Measurements from ENCODE around the gene CFAP45. TPM values are rescaled to one million over a fixed set of nuclear protein-coding genes. Genes with fewer than 3 reads are reported as not detected.

CFAP45 gene
- total RNA-seq, result 1 to 10 TPM; 1.2 to 2.8 TPM

DNA sequence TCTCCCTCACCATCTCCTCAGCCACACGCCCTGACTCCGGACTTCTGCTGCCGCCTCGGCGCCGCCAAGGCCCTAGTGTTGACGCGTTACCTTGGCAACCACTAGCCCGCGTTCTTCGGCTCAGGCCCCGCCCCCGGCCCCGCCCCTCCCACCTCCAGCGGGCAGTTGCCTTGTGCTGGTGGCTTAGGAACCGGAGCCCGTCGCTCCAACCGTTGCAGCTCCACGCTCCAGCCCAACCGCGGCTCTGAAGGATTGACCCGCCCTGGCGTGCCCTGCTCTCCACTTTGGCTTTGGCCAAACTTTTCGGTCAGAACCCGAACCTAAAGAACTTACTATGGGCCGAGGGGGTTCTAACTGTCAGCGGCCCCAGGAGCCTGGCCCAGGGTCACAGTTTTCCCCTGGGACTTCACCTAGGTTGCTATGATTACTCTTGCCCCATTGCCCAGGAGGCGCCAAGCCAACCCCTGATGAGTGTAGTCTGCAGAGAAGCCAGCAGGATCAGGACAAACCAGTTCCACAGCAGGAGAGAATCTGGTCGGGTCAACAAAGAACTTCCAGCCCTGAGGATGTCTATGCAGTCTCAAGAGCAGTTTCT, at the start of gene CFAP45:
Gene CFAP45 (minus strand): TSS at position 80 of the 595 bp plus-strand sequence. CDS start 67 bp downstream, at position 13.
- Mint-ChIP-seq H3K9me3 (no peaks in the 10 kb centered on the region), H3K36me3 (no peaks in the 10 kb centered on the region), H3K27ac (peak within 1 kb of the TSS in 1 of 2 donors; percentile 32)
- DNase-seq (ENCODE audit: low spot score in 2 of 2) (no peak), ATAC-seq (peak in 1 of 2 donors; percentile 58)

GRCh38 chr1:159949123-159949522, 49.2 kb upstream of the CFAP45 start:
- Mint-ChIP-seq H3K9me3 (no peaks in the 10 kb centered on the region), H3K36me3 (no peaks in the 10 kb centered on the region), H3K27ac (no peak overlapping the region)
- no peak for ATAC-seq
- DNase-seq (ENCODE audit: low spot score in 2 of 2), result no peak

- ATAC-seq (no peak), DNase-seq (ENCODE audit: low spot score in 2 of 2) (no peak)
- H3K36me3 Mint-ChIP-seq, result no peaks in the 10 kb centered on the region
- H3K27ac Mint-ChIP-seq, result no peak overlapping the region
- no peaks in the 10 kb centered on the region for H3K9me3 Mint-ChIP-seq
Measured at GRCh38 chr1:159947942-159948341, 48.0 kb upstream of the CFAP45 start.

GRCh38 chr1:159946242-159947187, 46.5 kb upstream of the CFAP45 start:
- no peaks in the 10 kb centered on the region for H3K36me3 Mint-ChIP-seq
- no peak overlapping the region for H3K27ac Mint-ChIP-seq
- H3K9me3 Mint-ChIP-seq, result no peaks in the 10 kb centered on the region
- DNase-seq (ENCODE audit: low spot score in 2 of 2) (no peak), ATAC-seq (no peak)

DNA sequence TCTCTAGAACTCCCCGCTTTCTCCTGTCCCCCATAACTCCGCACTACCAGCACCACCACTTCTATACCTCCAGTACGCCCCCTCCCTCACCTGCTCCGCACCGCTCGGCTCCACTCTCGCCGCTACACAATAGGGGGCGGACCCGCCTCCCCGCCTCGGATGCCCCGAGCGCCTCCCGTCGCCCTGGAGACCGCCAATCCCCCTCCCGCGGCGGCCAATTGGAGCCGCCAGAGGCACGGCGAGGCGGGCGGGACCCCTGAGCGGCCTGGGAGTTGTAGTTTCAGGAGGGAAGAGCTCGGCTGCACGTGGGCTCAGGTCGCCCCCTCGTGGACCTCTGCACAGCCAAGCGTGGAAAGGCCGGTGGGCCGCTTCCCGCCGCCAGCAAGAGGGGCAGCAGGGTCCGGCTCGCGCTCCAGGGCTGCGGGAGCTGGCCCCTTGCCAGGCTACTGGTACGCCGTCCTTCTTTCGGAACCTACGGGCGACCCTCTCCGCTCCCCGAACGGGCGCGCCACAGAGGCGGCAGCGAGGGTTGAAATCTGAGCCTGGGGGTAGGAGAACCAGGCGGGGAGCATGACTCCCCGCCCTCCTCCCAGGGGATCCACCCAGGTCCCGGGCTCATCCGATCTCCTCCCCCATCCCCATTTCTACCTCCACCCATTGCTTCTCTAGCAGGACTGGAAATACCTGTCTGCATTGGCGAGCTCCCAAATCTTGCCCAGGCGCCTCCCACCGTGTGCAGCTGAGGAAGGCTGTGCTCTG, 45.7 kb upstream of the CFAP45 start, which contains the start of gene IGSF9:
Gene IGSF9 (minus strand): TSS at position 131 of the 759 bp plus-strand sequence. CDS start 2,159 bp downstream, outside the sequence.
- peak; percentile 70 to 90 for ATAC-seq
- no peaks in the 10 kb centered on the region for H3K36me3 Mint-ChIP-seq
- no peak within 1 kb of the TSS for H3K27ac Mint-ChIP-seq
- H3K9me3 Mint-ChIP-seq, result no peaks in the 10 kb centered on the region
- peak in 1 of 2 donors; percentile 56 for DNase-seq (ENCODE audit: low spot score in 2 of 2)

GRCh38 chr1:159944623-159945455, 44.9 kb upstream of the CFAP45 start:
- no peak for ATAC-seq
- DNase-seq (ENCODE audit: low spot score in 2 of 2), result no peak
- Mint-ChIP-seq H3K9me3 (no peaks in the 10 kb centered on the region), H3K27ac (no peak overlapping the region), H3K36me3 (no peaks in the 10 kb centered on the region)

- ATAC-seq (no peak), DNase-seq (ENCODE audit: low spot score in 2 of 2) (no peak)
- no peak overlapping the region for H3K27ac Mint-ChIP-seq
- no peaks in the 10 kb centered on the region for H3K36me3 Mint-ChIP-seq
- H3K9me3 Mint-ChIP-seq, result no peaks in the 10 kb centered on the region
Measured at GRCh38 chr1:159943908-159944622, 44.1 kb upstream of the CFAP45 start.

GRCh38 chr1:159943278-159943640, 43.3 kb upstream of the CFAP45 start:
- Mint-ChIP-seq H3K9me3 (no peaks in the 10 kb centered on the region), H3K27ac (no peak overlapping the region), H3K36me3 (no peaks in the 10 kb centered on the region)
- no peak for DNase-seq (ENCODE audit: low spot score in 2 of 2)
- no peak for ATAC-seq

DNA sequence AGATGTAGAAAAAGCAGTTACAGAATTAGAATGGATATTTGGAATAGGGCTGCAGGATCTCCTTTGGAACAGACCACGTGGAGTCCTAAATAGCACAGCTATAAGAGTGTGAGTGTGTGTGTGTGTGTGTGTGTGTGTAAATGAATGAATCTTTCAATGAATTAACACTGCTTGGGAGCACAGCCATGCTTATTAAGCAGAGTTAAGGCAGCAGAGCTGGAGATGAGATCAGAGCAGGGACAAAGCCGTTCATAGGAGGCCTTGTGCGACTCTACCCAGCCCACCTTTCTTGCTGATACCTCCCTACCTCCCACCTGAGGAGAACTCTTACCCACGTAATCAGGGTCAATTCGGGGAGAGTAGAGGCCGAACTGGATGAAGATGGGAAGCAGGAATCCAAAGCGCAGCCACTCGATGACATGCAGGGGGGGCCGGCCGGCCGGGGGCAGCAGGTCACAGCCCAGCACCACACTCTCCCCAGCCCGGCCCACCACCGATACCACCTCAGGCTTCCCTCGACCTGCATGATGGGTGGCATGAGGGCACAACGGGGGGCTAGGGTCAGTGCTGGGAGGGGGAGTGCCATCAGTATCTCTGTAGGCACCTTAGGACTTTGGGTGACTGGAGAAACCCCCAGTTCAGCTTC, 42.8 kb upstream of the CFAP45 start:
- DNase-seq (ENCODE audit: low spot score in 2 of 2) (no peak), ATAC-seq (no peak)
- Mint-ChIP-seq H3K36me3 (no peaks in the 10 kb centered on the region), H3K9me3 (no peaks in the 10 kb centered on the region), H3K27ac (no peak overlapping the region)

- no peak for ATAC-seq
- DNase-seq (ENCODE audit: low spot score in 2 of 2), result no peak
- Mint-ChIP-seq H3K27ac (no peak overlapping the region), H3K9me3 (no peaks in the 10 kb centered on the region), H3K36me3 (no peaks in the 10 kb centered on the region)
Measured at GRCh38 chr1:159941591-159942560, 41.9 kb upstream of the CFAP45 start.

DNA sequence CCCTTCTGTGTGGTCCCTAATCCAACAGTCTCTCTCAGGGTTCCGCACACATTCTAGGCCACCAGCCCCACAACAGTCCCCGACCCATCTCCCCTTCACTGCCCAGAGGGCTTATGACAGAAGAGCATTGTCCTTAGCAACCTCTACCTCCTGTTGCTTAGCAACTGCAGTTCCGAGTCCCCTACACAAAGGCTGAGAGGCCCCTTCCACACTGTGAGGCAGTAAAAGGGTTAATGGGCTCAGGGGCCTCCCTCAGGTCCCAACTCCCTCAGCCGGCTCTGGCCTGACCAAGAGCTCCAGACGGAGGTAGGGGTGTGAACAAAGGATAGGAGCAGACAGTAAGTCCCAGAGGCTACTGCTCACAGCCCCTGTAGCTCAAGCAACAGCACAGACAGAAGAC, 41.2 kb upstream of the CFAP45 start:
- ATAC-seq, result no peak
- no peaks in the 10 kb centered on the region for H3K36me3 Mint-ChIP-seq

DNA sequence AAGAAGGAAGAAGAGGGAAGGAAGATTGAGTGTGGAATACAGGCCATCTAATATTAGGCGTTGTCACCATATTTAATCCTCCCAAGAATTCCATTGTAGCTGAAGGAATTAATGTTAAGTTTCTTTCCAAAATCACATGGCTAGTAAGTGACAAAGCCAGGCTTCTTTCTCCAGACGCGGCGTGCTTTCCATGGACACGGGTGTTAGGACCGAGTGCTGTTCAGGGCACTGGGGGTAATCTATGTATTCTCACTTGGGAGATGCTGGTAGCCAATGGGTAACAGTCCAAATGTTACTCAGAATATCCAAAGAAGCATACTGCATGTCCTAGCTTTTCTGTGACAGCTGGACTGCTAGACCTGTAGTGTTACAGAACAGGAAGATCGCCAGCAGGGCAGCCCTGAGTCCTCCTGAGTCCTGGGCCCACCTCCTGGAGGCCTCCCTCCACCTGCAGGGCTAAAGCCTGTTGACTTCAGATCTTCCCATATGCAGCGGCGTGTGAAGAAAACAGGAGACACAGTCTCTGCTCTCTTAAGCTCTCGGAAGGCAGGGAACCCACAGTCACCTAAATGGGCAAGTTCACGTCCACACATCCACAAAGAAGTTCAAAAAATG, 40.1 kb upstream of the CFAP45 start:
- Mint-ChIP-seq H3K36me3 (no peaks in the 10 kb centered on the region), H3K27ac (no peak overlapping the region), H3K9me3 (no peaks in the 10 kb centered on the region)
- DNase-seq (ENCODE audit: low spot score in 2 of 2) (no peak), ATAC-seq (no peak)

More for the DNA sequence above, 41.2 kb upstream of the CFAP45 start:
- H3K9me3 Mint-ChIP-seq, result no peaks in the 10 kb centered on the region
- no peak for DNase-seq (ENCODE audit: low spot score in 2 of 2)
- H3K27ac Mint-ChIP-seq, result no peak overlapping the region

DNA sequence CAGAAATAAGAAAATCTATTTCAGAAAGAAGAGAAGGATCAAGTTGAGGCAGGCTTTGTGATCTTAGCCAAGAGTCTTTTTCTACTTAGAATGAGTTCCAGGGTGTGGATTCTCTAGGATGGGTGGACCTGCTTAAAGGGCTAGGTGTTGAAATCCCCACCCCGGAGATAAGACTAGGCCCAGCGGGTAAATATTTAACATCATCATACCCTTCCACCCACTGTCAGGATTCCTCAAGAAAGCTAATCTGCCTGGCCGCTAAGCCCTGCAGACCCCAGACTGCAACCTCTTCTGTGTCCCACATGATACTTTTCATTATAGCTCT, 39.7 kb upstream of the CFAP45 start:
- Mint-ChIP-seq H3K9me3 (no peaks in the 10 kb centered on the region), H3K27ac (no peak overlapping the region), H3K36me3 (no peaks in the 10 kb centered on the region)
- no peak for ATAC-seq
- DNase-seq (ENCODE audit: low spot score in 2 of 2), result no peak

Data from activated naive CD4-positive, alpha-beta T cell treated with anti-CD3 and anti-CD28 coated beads, Interleukin-2, amount 50 U/mL, for 72 hours (primary cell).